Measurements from ENCODE around the gene CDK5RAP3. TPM values are rescaled to one million over a fixed set of nuclear protein-coding genes. Genes with fewer than 3 reads are reported as not detected.

The CDK5RAP3 gene
- total and polyA plus RNA-seq, 2 donors (not counting 1 experiment from before 2014, with no cell fraction given): 58.1 to 118 TPM

GRCh38 chr17:47994724-47995123, 23.8 kb downstream of the CDK5RAP3 start:
- Histone ChIP-seq H3K27ac (ENCODE audit: insufficient read depth, low read length) (no peak overlapping the region), H2AFZ (ENCODE audit: low read length) (no peak overlapping the region), H3K9me3 (ENCODE audit: control insufficient read depth, insufficient read depth, low read depth, low read length) (no peaks in the 10 kb centered on the region)

GRCh38 chr17:47995241-47995935, 24.5 kb downstream of the CDK5RAP3 start:
- H3K9ac ChIP-seq (ENCODE audit: insufficient read depth, low read length): no peak overlapping the region
- H3K27ac ChIP-seq (ENCODE audit: insufficient read depth, low read length): no peak overlapping the region
- no peak for TF ChIP-seq CTCF (conservative IDR thresholded peaks at IDR 0.05 in 1 of 2, IDR thresholded peaks at IDR 0.05 in 1 of 2; ENCODE audit: low read depth in 1 of 2, low read length in 2 of 2)
- no peak for DNase-seq (ENCODE audit: low read depth in 2 of 2)
- no peaks in the 10 kb centered on the region for H4K20me1 ChIP-seq (ENCODE audit: control insufficient read depth, extremely low read depth, insufficient read depth, low read length)
- H3K4me1 ChIP-seq (ENCODE audit: control insufficient read depth, extremely low read depth, insufficient read depth, low read length): peaks cover 2% of the 10 kb centered on the region
- no peaks in the 10 kb centered on the region for H3K79me2 ChIP-seq (ENCODE audit: control insufficient read depth, insufficient read depth, low read length)
- H3K9me3 ChIP-seq (ENCODE audit: control insufficient read depth, insufficient read depth, low read depth, low read length): no peaks in the 10 kb centered on the region
- no peak overlapping the region for H3K4me3 ChIP-seq (replicated peaks in 1 of 4; ENCODE audit: control extremely low read depth in 1 of 4, insufficient read depth in 1 of 4, low read depth in 3 of 4, low read length in 4 of 4)
- no peaks in the 10 kb centered on the region for H3K36me3 ChIP-seq (ENCODE audit: control insufficient read depth, insufficient read depth, low read length)
- no peak overlapping the region for H2AFZ ChIP-seq (ENCODE audit: low read length)
- H3K4me2 ChIP-seq (ENCODE audit: extremely low read depth, insufficient read depth, low read length): no peak overlapping the region
- H3K27me3 ChIP-seq (ENCODE audit: control insufficient read depth, insufficient read depth, low read length): peaks cover 6% of the 10 kb centered on the region

More at GRCh38 chr17:47994724-47995123, 23.8 kb downstream of the CDK5RAP3 start:
- H3K4me1 ChIP-seq (ENCODE audit: control insufficient read depth, extremely low read depth, insufficient read depth, low read length): peaks cover 2% of the 10 kb centered on the region
- H4K20me1 ChIP-seq (ENCODE audit: control insufficient read depth, extremely low read depth, insufficient read depth, low read length): no peaks in the 10 kb centered on the region
- H3K4me3 ChIP-seq (replicated peaks in 1 of 4; ENCODE audit: control extremely low read depth in 1 of 4, insufficient read depth in 1 of 4, low read depth in 3 of 4, low read length in 4 of 4): no peak overlapping the region
- no peak for DNase-seq (ENCODE audit: low read depth in 2 of 2)
- H3K9ac ChIP-seq (ENCODE audit: insufficient read depth, low read length): no peak overlapping the region
- no peak overlapping the region for H3K4me2 ChIP-seq (ENCODE audit: extremely low read depth, insufficient read depth, low read length)
- no peaks in the 10 kb centered on the region for H3K36me3 ChIP-seq (ENCODE audit: control insufficient read depth, insufficient read depth, low read length)
- H3K79me2 ChIP-seq (ENCODE audit: control insufficient read depth, insufficient read depth, low read length): no peaks in the 10 kb centered on the region
- TF ChIP-seq CTCF (conservative IDR thresholded peaks at IDR 0.05 in 1 of 2, IDR thresholded peaks at IDR 0.05 in 1 of 2; ENCODE audit: low read depth in 1 of 2, low read length in 2 of 2) (no peak), EZH2 (IDR thresholded peaks at IDR 0.05; ENCODE audit: low read length, missing control alignments) (no peak)
- H3K27me3 ChIP-seq (ENCODE audit: control insufficient read depth, insufficient read depth, low read length): peaks cover 6% of the 10 kb centered on the region

GRCh38 chr17:47996201-47996600, 25.3 kb downstream of the CDK5RAP3 start:
- Histone ChIP-seq H3K4me3 (replicated peaks in 1 of 4; ENCODE audit: control extremely low read depth in 1 of 4, insufficient read depth in 1 of 4, low read depth in 3 of 4, low read length in 4 of 4) (no peak overlapping the region), H3K9ac (ENCODE audit: insufficient read depth, low read length) (no peak overlapping the region), H3K27me3 (ENCODE audit: control insufficient read depth, insufficient read depth, low read length) (peaks cover 6% of the 10 kb centered on the region), H3K79me2 (ENCODE audit: control insufficient read depth, insufficient read depth, low read length) (no peaks in the 10 kb centered on the region), H3K4me2 (ENCODE audit: extremely low read depth, insufficient read depth, low read length) (no peak overlapping the region), H3K9me3 (ENCODE audit: control insufficient read depth, insufficient read depth, low read depth, low read length) (no peaks in the 10 kb centered on the region), H3K27ac (ENCODE audit: insufficient read depth, low read length) (no peak overlapping the region), H3K36me3 (ENCODE audit: control insufficient read depth, insufficient read depth, low read length) (no peaks in the 10 kb centered on the region), H4K20me1 (ENCODE audit: control insufficient read depth, extremely low read depth, insufficient read depth, low read length) (no peaks in the 10 kb centered on the region), H2AFZ (ENCODE audit: low read length) (no peak overlapping the region), H3K4me1 (ENCODE audit: control insufficient read depth, extremely low read depth, insufficient read depth, low read length) (no peaks in the 10 kb centered on the region)
- TF ChIP-seq EZH2 (IDR thresholded peaks at IDR 0.05; ENCODE audit: low read length, missing control alignments): no peak
- no peak for TF ChIP-seq CTCF (conservative IDR thresholded peaks at IDR 0.05 in 1 of 2, IDR thresholded peaks at IDR 0.05 in 1 of 2; ENCODE audit: low read depth in 1 of 2, low read length in 2 of 2)
- DNase-seq (ENCODE audit: low read depth in 2 of 2): no peak
